GM18499 (cell line): ENCODE data around the gene SLC5A10.
"Not testable (repeated sequence)": the region's sequence is repeated elsewhere in the genome, so short reads cannot be mapped to it uniquely, and the experiment has no call there.

Source experiments
- ATAC-seq: cut with Tn5 transposase; IDR thresholded peaks from one replicate; pipeline ENCODE4 v1.9.1; 2021; ENCODE audit warnings: moderate number of reproducible peaks; ENCODE audit not compliant: insufficient read depth, unreplicated experiment

Gene SLC5A10

GRCh38 chr17:19016297-19016696 lies 64.3 kb downstream of the SLC5A10 start:
- ATAC-seq: no peak

DNA sequence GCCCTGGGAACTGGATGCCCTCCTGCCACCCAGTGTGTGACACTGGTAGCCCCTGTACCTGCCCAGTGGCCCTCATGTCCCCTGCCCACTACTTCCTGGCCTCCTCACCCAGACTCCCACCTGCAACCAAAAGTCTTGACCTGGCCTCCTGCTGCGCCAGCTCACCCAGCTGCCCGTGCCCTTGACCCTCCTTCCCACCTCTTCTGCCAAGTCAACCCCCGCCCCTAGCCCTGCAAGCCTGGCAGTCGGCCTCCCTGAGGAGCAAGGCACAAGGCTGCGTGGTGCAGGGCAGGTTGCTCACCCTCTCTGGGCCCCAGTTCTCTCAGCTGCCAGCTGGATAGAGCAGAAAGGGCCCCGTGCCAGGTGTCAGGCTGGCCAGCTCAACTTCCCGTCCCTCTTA lies 64.9 kb downstream of the SLC5A10 start:
- ATAC-seq: no peak

- no peak for ATAC-seq
These were observed 65.4 kb downstream of the SLC5A10 start for GRCh38 chr17:19017401-19017800.

DNA sequence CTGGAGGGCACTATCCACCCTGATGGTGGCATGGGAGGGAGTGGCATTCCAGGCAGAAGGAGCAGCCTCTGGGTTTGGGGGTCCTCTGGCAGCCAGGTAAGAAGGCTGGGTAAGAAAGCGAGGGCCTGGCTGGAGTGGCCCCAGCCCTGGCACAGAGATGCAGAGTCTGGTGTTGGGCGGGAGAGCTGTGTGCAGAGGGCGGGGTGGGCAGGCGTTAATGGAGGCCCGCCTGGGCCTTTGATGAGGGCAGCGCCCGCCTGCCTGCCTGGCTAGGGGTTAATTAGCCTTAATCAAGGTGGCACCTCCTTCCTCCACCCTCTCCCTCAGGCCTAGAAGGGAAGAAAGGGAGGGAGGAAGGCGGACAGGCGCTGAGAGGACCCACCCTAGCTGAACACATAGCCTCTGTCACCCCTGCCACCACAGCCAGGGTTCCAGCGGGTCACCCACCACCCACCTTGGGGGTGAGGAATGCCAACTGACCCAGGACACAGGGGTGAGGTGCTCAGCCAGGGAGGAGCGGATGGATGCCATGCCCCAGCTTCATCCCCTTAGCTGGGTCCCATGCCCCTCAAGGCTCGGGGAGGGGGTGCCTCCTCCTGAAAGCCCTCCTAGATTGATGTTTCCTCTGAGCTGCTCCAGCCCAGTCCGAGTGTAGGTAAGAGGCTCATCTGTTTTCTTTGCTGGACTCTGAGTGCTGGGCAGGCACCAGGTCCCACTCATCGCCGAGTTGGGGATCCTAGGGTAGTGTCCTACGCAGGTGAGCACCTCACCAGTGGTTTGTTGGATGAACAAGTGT lies 66.0 kb downstream of the SLC5A10 start:
- ATAC-seq: no peak

GRCh38 chr17:19018600-19018950 lies 66.6 kb downstream of the SLC5A10 start:
- no peak for ATAC-seq

DNA sequence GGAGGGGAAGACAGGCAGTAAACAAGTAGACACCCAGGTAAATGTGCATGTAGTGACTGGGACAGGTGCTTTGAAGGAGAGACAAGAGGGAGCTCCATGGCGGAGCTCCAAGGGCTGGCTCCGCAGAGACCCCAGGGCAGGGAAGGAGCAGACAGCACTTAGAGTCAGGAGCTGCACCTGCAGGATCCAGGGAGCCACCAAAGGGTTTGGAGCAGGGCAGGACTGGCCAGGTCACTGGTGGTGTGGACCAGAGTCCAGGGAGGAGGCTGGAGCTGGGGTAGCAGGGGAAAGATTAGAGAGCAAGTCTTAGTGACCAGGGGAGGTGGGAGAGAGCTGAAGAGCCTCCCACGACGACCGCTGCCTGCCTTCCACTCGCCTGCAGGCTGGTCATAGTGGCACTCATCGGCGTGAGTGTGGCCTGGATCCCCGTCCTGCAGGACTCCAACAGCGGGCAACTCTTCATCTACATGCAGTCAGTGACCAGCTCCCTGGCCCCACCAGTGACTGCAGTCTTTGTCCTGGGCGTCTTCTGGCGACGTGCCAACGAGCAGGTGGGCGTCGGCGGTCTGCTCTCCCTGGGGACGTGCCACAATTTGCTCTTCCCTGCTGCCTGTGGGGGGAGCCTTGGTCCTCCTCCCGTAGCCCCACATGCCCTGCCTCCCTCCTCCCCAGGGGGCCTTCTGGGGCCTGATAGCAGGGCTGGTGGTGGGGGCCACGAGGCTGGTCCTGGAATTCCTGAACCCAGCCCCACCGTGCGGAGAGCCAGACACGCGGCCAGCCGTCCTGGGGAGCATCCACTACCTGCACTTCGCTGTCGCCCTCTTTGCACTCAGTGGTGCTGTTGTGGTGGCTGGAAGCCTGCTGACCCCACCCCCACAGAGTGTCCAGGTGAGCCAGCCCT lies 67.3 kb downstream of the SLC5A10 start:
- ATAC-seq: no peak

GRCh38 chr17:19020016-19020415 lies 68.1 kb downstream of the SLC5A10 start:
- ATAC-seq: no peak

- not testable (repeated sequence) for ATAC-seq
These were observed 69.2 kb downstream of the SLC5A10 start for GRCh38 chr17:19021011-19021621.

DNA sequence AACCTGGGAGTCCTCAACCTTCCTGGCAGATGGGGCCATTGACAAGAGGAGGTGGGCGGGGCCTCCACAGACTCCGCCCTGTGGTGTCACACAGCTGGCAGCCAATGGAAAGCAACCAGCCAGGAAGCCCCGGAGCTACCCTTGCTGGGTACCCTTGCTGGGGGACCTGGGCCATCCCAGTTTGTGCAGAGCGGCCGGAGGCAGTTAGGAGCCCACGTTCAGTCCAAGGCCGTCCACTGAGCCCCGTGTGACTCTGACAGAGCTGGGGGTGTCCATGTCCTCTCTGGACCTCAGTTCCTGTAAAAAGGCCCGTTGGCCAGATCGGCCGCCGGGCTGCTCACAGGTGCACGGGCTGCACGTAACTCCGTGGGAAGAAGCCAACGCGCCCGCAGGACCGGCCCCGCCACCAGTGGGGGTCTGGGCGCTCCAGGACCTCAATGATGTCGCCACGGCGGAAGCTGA lies 69.7 kb downstream of the SLC5A10 start:
- no peak for ATAC-seq

GRCh38 chr17:19022128-19022527 lies 70.2 kb downstream of the SLC5A10 start:
- no peak for ATAC-seq

DNA sequence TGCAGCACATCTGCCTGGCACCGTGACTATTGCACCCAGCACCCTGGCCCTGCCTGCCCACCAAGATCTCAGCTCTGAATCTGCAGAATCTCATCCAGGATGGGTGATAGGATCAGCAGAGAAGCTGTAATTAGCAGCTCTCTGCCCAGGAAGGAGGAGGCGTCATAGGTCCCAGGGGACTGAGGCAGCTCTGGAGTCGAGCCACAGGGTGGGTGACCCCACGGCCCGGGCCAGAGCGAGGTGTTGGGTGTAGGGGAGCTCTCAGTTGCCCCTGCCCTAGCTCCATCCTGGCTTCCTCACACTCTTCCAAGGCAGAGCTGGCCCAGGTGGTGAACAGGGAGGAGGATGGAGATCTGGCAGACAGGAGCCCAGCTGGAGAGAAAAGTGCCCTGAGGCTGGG lies 70.8 kb downstream of the SLC5A10 start:
- ATAC-seq: no peak

DNA sequence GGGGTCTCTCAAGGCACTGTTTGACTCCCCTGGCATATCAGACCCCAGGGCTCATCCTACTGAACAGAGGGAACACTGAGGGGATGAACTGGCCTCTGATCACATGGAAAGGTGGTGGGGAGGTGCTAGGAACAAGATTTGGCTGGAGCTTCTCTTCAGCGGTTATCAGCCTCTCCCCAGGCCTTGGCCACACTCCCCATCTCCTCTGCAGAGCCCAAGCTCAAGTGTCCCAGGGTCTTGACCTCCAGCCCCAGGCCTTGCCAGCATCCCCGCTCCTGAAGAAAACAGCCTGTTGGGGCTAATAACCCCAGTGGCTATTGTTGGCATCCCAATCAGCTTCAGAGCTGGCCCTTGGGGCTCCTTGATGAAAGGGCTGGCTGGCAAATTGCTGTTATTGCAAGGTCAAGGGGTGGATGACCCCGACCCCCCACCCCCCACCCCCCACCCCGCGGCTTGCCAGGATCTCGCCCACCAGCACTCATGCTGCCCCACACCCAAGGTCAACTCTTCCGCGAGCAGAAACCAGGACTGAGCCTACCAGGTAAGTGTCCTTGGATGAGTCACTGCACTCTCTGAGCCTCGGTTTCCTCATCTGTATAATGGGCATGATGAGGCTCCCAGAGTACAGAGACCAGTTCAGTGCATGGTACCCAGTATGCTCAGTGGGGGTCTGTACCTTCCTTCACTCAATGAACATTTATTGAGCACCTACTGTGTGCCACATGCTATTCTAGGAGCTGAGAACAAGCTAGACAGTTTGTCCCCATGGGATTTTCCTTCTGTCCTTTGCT lies 71.4 kb downstream of the SLC5A10 start:
- no peak for ATAC-seq

- no peak for ATAC-seq
These were observed 72.4 kb downstream of the SLC5A10 start for GRCh38 chr17:19024101-19025078.

DNA sequence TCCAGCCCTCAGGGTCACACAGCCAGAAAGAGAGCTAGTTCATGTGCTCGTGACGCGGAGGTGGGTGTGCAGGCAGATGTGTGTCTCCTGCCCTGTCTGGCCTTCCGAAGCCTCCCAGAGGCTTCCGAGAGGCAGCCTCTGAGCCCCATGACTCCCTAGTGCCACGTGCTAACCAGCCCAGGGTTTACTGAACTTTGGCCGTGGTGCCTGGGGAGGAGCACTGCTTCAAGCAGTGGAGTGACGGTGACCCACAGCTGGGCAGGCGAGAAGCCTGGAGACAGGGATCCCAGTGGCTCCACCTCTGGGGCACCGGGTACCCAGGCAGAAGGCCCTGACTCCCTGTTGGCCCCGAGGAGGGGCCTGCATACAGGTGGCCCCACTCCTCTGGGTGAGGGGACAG lies 76.7 kb downstream of the SLC5A10 start:
- not testable (repeated sequence) for ATAC-seq

DNA sequence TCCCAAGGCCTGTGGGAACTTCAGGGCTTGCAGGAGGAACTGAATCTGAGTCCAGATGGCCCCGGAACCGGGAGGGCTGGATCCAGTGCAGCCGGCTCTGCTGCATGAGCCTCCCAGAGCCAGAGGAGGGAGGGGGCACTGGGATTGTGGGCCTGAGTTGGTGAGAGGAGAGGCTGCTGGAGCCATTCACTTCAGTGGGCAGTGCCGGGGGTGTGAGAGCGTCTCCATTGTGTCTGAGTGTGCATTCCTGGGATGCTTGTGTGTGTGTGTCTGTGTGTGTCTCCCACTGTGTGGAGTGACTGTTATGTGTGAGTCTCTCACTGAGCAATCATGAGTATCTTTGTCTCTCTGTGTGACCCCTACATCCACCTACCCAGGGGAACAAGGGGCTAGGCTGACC lies 77.8 kb downstream of the SLC5A10 start:
- ATAC-seq: not testable (repeated sequence)

DNA sequence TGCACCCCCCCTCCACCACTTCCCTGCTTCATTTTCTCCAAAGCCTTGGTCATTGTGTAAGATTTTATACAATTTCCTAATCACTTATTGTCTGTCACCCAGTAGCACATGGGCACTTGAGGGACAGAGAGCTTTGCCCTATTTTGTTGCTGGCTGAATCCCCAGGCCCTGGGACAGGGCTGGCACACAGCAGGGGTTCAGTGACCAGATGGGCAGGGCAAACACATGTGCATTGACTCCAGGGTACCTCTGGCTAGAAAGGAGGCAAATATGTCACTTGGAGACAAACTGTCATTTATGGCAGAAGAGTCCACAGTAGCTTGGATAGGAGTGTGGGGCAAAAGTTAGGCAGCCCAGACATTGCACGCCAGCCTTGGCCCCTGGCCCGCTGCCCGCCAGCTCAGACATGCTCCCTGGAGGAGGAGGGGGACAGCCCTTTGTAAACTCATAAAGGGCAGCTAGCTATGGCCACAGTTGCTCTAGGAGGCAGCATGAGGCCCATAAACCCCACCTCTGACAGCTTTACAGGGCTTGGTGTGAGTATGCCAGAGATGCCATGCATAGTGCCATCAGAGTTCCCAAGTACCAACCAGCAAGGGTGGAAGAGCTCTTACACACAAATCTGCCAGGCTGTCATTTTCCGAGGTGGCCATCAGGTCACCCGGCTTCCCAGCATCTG lies 78.9 kb downstream of the SLC5A10 start:
- not testable (repeated sequence) for ATAC-seq

DNA sequence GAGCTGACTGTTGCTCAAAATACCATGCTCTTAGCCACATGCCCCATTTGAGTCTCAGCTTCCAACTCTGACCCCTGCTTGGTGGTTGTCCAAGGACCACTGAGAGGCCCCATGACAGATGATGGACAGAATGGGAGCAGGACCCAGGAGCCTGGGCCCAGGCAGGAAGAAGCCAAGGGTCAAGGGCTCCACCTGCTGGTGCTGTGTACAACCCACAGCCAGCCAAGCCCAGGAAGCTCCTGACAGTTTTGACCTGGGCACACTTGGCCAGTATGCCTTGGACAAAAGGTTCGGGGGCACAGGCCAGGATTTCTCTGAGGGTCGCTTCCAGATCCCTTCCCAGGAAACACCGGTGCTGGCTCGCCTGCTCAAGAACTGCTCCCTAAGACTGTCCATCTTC lies 79.8 kb downstream of the SLC5A10 start:
- ATAC-seq: not testable (repeated sequence)

GRCh38 chr17:19032377-19032988 lies 80.5 kb downstream of the SLC5A10 start:
- ATAC-seq: not testable (repeated sequence)
